ENCODE measurements around the gene TUBB1.

GRCh38 chr20:59025511-59025910 lies 6.3 kb downstream of the TUBB1 start:
- TF ChIP-seq, protein P1, sequence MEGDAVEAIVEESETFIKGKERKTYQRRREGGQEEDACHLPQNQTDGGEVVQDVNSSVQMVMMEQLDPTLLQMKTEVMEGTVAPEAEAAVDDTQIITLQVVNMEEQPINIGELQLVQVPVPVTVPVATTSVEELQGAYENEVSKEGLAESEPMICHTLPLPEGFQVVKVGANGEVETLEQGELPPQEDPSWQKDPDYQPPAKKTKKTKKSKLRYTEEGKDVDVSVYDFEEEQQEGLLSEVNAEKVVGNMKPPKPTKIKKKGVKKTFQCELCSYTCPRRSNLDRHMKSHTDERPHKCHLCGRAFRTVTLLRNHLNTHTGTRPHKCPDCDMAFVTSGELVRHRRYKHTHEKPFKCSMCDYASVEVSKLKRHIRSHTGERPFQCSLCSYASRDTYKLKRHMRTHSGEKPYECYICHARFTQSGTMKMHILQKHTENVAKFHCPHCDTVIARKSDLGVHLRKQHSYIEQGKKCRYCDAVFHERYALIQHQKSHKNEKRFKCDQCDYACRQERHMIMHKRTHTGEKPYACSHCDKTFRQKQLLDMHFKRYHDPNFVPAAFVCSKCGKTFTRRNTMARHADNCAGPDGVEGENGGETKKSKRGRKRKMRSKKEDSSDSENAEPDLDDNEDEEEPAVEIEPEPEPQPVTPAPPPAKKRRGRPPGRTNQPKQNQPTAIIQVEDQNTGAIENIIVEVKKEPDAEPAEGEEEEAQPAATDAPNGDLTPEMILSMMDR (conservative IDR thresholded peaks at IDR 0.05), result no peak
- no peak for TF ChIP-seq EZH2 (IDR thresholded peaks at IDR 0.05; ENCODE audit: low read depth)
